ENCODE data around the gene SDCCAG8.

The SDCCAG8 gene

DNA sequence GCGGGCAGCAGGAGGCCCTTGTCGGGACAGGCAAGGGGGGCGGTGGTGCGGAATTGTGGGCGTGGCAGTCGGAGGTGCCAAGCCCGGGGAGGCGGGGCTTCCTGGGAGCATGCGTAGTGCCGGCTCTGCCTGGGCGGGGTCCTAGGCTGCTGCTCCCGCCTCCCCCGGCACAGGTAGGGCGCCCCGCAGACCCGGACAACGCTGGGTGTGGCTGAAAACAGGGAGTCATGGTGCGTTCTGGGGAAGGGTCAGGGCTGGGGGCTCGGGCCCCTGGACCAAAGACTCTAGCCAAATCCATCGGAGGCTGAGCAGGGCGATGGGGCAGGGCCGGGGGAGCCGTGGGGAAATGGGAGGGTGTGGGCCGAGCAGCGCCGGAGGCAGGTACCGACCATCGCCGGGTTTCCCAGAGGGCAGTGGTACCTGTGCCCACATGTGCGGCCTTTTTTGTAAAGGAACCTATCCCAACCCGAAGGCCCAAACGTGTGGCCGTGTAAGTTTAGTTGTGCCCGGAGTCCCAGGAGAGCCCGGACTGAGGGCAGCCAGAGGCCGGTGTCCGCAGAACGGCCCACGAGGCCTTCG is 231.9 kb downstream of the SDCCAG8 start:
- H3K4me3 ChIP-seq (ENCODE audit: control insufficient read depth, low read depth, low read length): no peak overlapping the region
- TF ChIP-seq, protein P1, sequence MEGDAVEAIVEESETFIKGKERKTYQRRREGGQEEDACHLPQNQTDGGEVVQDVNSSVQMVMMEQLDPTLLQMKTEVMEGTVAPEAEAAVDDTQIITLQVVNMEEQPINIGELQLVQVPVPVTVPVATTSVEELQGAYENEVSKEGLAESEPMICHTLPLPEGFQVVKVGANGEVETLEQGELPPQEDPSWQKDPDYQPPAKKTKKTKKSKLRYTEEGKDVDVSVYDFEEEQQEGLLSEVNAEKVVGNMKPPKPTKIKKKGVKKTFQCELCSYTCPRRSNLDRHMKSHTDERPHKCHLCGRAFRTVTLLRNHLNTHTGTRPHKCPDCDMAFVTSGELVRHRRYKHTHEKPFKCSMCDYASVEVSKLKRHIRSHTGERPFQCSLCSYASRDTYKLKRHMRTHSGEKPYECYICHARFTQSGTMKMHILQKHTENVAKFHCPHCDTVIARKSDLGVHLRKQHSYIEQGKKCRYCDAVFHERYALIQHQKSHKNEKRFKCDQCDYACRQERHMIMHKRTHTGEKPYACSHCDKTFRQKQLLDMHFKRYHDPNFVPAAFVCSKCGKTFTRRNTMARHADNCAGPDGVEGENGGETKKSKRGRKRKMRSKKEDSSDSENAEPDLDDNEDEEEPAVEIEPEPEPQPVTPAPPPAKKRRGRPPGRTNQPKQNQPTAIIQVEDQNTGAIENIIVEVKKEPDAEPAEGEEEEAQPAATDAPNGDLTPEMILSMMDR (IDR thresholded peaks at IDR 0.05; ENCODE audit: control insufficient read depth, insufficient read depth, low read depth, low read length, missing control alignments): no peak
- DNase-seq (ENCODE audit: low read depth): no peak

DNA sequence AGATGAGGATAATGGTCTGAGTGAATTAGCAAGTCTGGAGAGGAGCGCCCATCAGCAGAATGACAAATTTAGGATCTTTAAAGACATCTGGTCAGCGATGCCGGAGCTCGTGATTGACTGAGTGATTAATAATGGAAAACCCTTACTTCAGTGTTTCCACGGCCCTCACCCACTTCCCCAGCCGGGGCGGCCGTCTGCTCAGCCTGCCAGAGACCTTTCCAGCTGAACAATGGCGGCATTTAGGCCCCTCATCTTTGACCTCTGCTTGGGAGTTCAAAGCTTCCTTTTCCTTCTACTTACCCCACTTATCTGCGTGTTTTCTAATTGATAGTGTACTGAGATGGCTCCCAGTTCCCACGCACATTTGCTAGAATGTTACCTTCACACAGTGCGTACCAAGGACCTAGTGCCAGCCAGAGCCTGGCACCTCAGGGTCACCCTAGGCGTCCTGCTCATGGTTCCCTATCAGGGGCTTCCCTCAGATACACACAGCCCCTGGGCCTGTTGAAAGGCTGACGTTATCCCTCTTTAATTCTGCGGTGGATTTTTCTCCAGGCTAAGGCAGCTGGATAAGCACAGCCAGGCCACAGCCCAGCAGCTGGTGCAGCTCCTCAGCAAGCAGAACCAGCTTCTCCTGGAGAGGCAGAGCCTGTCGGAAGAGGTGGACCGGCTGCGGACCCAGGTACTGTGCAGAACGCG is 232.8 kb downstream of the SDCCAG8 start:
- TF ChIP-seq, protein P1 (IDR thresholded peaks at IDR 0.05; ENCODE audit: control insufficient read depth, insufficient read depth, low read depth, low read length, missing control alignments): no peak
- DNase-seq (ENCODE audit: low read depth): no peak
- no peak overlapping the region for H3K4me3 ChIP-seq (ENCODE audit: control insufficient read depth, low read depth, low read length)

DNA sequence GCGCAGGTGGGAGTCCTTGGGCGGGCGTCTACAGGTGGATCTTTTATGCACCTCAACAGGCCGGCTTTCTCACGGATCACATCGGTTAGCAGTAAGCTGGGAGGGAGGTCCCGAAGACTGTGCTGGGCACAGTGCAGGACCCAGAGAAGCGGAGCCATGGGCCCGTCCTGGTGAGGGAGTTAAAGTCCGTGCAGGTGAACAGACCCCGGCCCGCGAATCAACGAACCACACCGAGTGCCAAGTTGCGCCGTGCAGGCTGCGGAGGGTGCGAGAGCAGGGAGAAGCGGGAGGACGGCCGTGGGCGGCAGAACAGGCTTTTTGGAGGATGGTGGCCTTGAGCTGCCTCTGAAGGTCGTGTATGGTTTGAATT is 233.3 kb downstream of the SDCCAG8 start:
- H3K4me3 ChIP-seq (ENCODE audit: control insufficient read depth, low read depth, low read length): no peak overlapping the region
- TF ChIP-seq, protein P1 (IDR thresholded peaks at IDR 0.05; ENCODE audit: control insufficient read depth, insufficient read depth, low read depth, low read length, missing control alignments): no peak
- DNase-seq (ENCODE audit: low read depth): no peak

DNA sequence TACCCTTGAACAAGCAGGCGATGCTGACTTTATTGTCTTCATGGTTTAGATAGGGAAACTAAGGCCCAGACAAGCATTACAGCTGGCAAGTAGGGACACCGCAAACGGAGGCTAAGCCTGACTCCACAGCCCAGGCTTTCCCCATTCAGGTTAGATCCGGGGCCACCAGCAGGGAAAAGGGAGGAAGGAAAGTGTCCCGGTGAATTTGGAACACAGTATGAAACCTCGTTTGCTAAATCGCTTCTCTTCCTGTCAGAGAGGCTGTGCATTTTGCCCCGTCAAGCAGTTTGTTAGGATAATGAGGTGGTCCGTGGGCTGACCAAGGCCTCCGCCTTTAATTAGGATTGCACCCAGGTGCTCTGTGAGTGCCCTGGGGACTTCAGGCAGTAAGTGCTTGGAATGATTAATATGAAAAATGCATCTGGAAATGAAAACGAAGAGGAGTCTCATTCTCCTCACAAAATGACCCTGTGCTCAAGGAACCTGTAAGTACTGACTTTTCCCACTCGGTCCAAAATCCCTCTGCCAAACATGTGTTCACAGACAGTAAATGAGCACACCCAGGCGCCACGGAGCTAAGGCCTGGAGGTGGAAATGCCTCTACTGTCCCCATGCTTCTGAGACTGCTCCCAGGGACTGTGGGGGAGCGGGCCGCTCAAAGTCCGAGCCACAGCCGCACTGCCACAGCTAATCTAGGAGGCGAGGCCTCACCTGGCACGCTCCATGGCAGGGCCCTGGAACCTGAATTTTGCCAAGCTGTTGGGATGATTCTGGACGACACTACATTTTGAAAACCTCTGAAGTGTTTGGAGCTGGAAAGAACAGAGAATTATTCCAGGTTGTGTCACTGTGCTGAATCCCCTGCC is 234.1 kb downstream of the SDCCAG8 start:
- no peak for DNase-seq (ENCODE audit: low read depth)
- TF ChIP-seq, protein P1 (IDR thresholded peaks at IDR 0.05; ENCODE audit: control insufficient read depth, insufficient read depth, low read depth, low read length, missing control alignments): no peak
- H3K4me3 ChIP-seq (ENCODE audit: control insufficient read depth, low read depth, low read length): no peak overlapping the region

DNA sequence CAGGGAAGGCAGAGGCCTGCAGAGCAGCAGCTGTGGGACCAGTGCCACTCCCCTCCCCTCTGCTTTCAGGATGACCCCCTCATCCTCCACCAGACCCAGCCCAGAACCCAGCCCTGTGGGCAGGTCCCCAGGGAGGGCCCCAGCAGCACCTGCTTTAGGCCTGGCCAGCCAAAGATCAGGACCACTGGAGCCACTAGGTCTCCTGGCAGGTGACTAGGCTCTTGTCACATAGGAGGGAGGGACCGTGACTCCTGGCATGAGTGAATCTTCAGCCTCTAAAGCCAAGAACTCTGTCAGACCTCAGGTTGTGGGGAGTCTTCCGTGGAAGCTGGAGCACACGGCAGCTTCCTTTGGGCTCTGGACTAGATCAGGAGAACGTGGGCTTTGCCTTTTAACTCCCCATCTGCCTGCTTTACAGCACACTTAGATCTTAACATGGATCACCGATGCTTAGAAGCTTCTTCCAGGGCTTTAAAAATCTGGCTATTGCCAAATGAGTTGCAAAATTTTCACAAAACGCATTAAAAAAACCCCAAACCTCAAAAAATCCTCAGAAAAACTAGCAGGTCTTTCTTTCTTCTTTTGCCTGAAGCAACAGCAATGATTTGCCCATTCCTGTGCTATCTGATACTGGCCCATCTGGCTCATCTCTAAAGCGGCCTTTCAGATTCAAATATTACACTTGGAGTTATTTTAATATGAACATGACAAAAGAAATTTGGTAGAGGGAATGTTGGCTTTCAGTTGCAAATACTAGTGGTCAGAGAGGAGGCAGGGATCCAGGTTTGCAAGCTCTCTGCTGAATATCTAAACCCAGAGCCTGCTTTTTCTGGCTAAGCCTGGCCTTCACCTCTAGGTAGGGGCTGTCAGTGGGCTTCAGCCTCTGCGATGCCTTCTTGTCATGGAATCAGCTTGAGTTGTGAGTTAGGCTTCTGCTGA is 235.2 kb downstream of the SDCCAG8 start:
- H3K4me3 ChIP-seq (ENCODE audit: control insufficient read depth, low read depth, low read length): no peak overlapping the region
- TF ChIP-seq, protein P1 (IDR thresholded peaks at IDR 0.05; ENCODE audit: control insufficient read depth, insufficient read depth, low read depth, low read length, missing control alignments): no peak
- DNase-seq (ENCODE audit: low read depth): peak; percentile 83
